ENCODE data around the gene KLF6. TPM values are rescaled to one million over a fixed set of nuclear protein-coding genes. Genes with fewer than 3 reads are reported as not detected.

The KLF6 gene
- total and polyA plus RNA-seq, 2 donors (not counting 1 experiment from before 2014, with no cell fraction given): 96.1 to 105 TPM

GRCh38 chr10:3782451-3783315 lies 2.3 kb downstream of the KLF6 start:
- Histone ChIP-seq H3K4me1 (ENCODE audit: control insufficient read depth, extremely low read depth, insufficient read depth, low read length) (peaks cover 21% of the 10 kb centered on the region), H4K20me1 (ENCODE audit: control insufficient read depth, extremely low read depth, insufficient read depth, low read length) (peaks cover 5% of the 10 kb centered on the region)

GRCh38 chr10:3782146-3782450 lies 2.9 kb downstream of the KLF6 start:
- Histone ChIP-seq H4K20me1 (ENCODE audit: control insufficient read depth, extremely low read depth, insufficient read depth, low read length) (peaks cover 5% of the 10 kb centered on the region), H3K9me3 (ENCODE audit: control insufficient read depth, insufficient read depth, low read depth, low read length) (no peaks in the 10 kb centered on the region), H3K9ac (ENCODE audit: insufficient read depth, low read length) (peak overlapping the region; percentile 99), H3K4me1 (ENCODE audit: control insufficient read depth, extremely low read depth, insufficient read depth, low read length) (peaks cover 21% of the 10 kb centered on the region), H3K79me2 (ENCODE audit: control insufficient read depth, insufficient read depth, low read length) (peaks cover 74% of the 10 kb centered on the region), H3K27ac (ENCODE audit: insufficient read depth, low read length) (peak overlapping the region; percentile 99), H3K4me3 (replicated peaks in 1 of 4; ENCODE audit: control extremely low read depth in 1 of 4, insufficient read depth in 1 of 4, low read depth in 3 of 4, low read length in 4 of 4) (peak overlapping the region; percentile 86 to 99 (median 98)), H2AFZ (ENCODE audit: low read length) (no peak overlapping the region), H3K36me3 (ENCODE audit: control insufficient read depth, insufficient read depth, low read length) (peaks cover 31% of the 10 kb centered on the region), H3K4me2 (ENCODE audit: extremely low read depth, insufficient read depth, low read length) (peak overlapping the region; percentile 100), H3K27me3 (ENCODE audit: control insufficient read depth, insufficient read depth, low read length) (no peaks in the 10 kb centered on the region)
- DNase-seq (ENCODE audit: low read depth in 2 of 2): no peak
- TF ChIP-seq EZH2 (IDR thresholded peaks at IDR 0.05; ENCODE audit: low read length, missing control alignments): no peak
- TF ChIP-seq CTCF (conservative IDR thresholded peaks at IDR 0.05 in 1 of 2, IDR thresholded peaks at IDR 0.05 in 1 of 2; ENCODE audit: low read depth in 1 of 2, low read length in 2 of 2): no peak

More at GRCh38 chr10:3782451-3783315, 2.3 kb downstream of the KLF6 start:
- Histone ChIP-seq H3K79me2 (ENCODE audit: control insufficient read depth, insufficient read depth, low read length) (peaks cover 74% of the 10 kb centered on the region), H3K4me2 (ENCODE audit: extremely low read depth, insufficient read depth, low read length) (peak overlapping the region; percentile 100), H3K27ac (ENCODE audit: insufficient read depth, low read length) (peak overlapping the region; percentile 99), H3K27me3 (ENCODE audit: control insufficient read depth, insufficient read depth, low read length) (no peaks in the 10 kb centered on the region), H3K9me3 (ENCODE audit: control insufficient read depth, insufficient read depth, low read depth, low read length) (no peaks in the 10 kb centered on the region), H3K4me3 (replicated peaks in 1 of 4; ENCODE audit: control extremely low read depth in 1 of 4, insufficient read depth in 1 of 4, low read depth in 3 of 4, low read length in 4 of 4) (peak overlapping the region; percentile 86 to 99 (median 98)), H3K9ac (ENCODE audit: insufficient read depth, low read length) (peak overlapping the region; percentile 99), H3K36me3 (ENCODE audit: control insufficient read depth, insufficient read depth, low read length) (peaks cover 31% of the 10 kb centered on the region), H2AFZ (ENCODE audit: low read length) (no peak overlapping the region)
- TF ChIP-seq CTCF (conservative IDR thresholded peaks at IDR 0.05 in 1 of 2, IDR thresholded peaks at IDR 0.05 in 1 of 2; ENCODE audit: low read depth in 1 of 2, low read length in 2 of 2): no peak
- no peak for TF ChIP-seq EZH2 (IDR thresholded peaks at IDR 0.05; ENCODE audit: low read length, missing control alignments)
- peak; percentile 96 to 97 for DNase-seq (ENCODE audit: low read depth in 2 of 2)

- no peak for TF ChIP-seq EZH2 (IDR thresholded peaks at IDR 0.05; ENCODE audit: low read length, missing control alignments)
- TF ChIP-seq CTCF (conservative IDR thresholded peaks at IDR 0.05 in 1 of 2, IDR thresholded peaks at IDR 0.05 in 1 of 2; ENCODE audit: low read depth in 1 of 2, low read length in 2 of 2): peak; percentile 42 to 50
- peak overlapping the region; percentile 99 for H3K27ac ChIP-seq (ENCODE audit: insufficient read depth, low read length)
- peak overlapping the region; percentile 86 to 99 (median 98) for H3K4me3 ChIP-seq (replicated peaks in 1 of 4; ENCODE audit: control extremely low read depth in 1 of 4, insufficient read depth in 1 of 4, low read depth in 3 of 4, low read length in 4 of 4)
- H3K4me2 ChIP-seq (ENCODE audit: extremely low read depth, insufficient read depth, low read length): peak overlapping the region; percentile 100
- peaks cover 74% of the 10 kb centered on the region for H3K79me2 ChIP-seq (ENCODE audit: control insufficient read depth, insufficient read depth, low read length)
- peaks cover 31% of the 10 kb centered on the region for H3K36me3 ChIP-seq (ENCODE audit: control insufficient read depth, insufficient read depth, low read length)
- peak; percentile 67 to 73 for DNase-seq (ENCODE audit: low read depth in 2 of 2)
- H3K4me1 ChIP-seq (ENCODE audit: control insufficient read depth, extremely low read depth, insufficient read depth, low read length): peaks cover 21% of the 10 kb centered on the region
- peak overlapping the region; percentile 99 for H3K9ac ChIP-seq (ENCODE audit: insufficient read depth, low read length)
- H2AFZ ChIP-seq (ENCODE audit: low read length): no peak overlapping the region
- peaks cover 5% of the 10 kb centered on the region for H4K20me1 ChIP-seq (ENCODE audit: control insufficient read depth, extremely low read depth, insufficient read depth, low read length)
- H3K9me3 ChIP-seq (ENCODE audit: control insufficient read depth, insufficient read depth, low read depth, low read length): no peaks in the 10 kb centered on the region
- H3K27me3 ChIP-seq (ENCODE audit: control insufficient read depth, insufficient read depth, low read length): no peaks in the 10 kb centered on the region
These were observed 3.4 kb downstream of the KLF6 start for GRCh38 chr10:3781468-3782145.

Measured in fibroblast of lung (primary cell).